Subcutaneous adipose tissue (tissue), 4 donors: ENCODE results near the gene MAPK14. TPM values are rescaled to one million over a fixed set of nuclear protein-coding genes. Genes with fewer than 3 reads are reported as not detected.

Experiments
- CTCF ChIP-seq: fragments of 450-650 bp; IDR thresholded peaks from one replicate; pipeline ENCODE4 v1.5.1; 2016; ENCODE audit warnings: low read depth, mild to moderate bottlenecking, control low read depth, antibody characterized with exemption, moderate library complexity
- total RNA-seq, 4 donors: library from RNA; depleted of rRNA; stranded (reverse); fragments of >200 nt; gene quantifications; one replicate each; pipeline ENCODE4 v1.1.0, GENCODE V29; 2016

Gene MAPK14
- total RNA-seq, 4 donors from 2014 or later: 78.2 to 96.5 (median 88.8) TPM

- no peak for TF ChIP-seq CTCF
Observed at GRCh38 chr6:36142971-36143838, 115.6 kb downstream of the MAPK14 start.

GRCh38 chr6:36145495-36145894 lies 117.9 kb downstream of the MAPK14 start:
- no peak for TF ChIP-seq CTCF

DNA sequence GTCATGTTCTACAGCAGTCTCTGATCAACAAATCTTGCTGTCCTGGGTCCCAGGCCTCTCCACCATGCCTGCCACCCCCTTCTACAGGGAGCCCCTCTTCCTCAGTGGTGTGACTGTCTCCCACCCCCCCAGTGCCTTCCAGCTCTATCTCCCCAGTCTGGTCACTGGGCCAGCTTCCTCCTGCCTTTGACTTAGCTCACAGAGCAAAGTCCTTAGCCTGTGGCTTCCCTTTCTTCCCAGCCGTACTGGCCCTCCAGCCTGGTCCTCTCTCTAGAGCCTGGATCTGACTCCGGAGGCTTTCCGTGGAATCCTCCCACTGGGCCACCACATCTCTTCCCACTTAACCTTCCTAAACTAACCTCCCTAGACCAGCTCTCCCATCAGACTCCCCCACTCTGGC lies 119.7 kb downstream of the MAPK14 start:
- TF ChIP-seq CTCF: no peak

DNA sequence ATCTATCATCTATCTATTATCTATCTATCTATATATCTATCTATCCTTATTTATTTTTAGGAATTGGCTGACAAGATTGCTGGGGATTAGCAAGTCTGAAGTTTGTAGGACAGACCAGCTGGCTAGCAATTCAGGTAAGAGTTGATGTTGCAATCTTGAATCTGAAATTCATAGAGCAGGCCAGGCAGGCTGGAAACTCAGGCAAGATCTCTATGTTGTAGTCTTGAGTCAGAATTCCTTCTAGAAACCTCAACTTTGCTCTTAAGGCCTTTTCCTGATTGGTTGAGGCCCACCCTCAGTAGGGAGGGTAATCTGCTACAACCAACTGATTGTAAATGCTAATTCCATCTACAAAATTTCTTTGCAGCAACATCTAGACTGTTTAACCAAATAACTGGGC lies 121.9 kb downstream of the MAPK14 start:
- no peak for TF ChIP-seq CTCF

DNA sequence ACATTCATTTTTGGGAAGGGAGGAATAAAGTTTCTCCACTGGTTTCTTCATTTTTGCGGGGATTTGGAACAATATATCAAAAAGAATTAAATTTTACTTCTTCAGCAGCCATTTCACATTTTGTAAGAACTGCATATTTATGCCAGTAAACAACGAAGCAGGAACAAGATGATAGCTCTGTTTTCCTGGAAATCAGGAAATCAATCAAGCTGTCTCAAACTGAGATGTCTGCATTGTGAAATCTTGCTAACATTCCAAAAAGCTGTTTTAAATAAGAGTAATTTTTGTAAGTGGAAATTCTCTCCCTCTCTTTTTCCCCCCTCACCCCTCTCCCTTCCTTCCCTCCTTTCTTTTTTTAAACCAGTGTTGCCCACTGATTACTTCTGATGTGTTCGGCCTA lies 122.7 kb downstream of the MAPK14 start:
- TF ChIP-seq CTCF: no peak

DNA sequence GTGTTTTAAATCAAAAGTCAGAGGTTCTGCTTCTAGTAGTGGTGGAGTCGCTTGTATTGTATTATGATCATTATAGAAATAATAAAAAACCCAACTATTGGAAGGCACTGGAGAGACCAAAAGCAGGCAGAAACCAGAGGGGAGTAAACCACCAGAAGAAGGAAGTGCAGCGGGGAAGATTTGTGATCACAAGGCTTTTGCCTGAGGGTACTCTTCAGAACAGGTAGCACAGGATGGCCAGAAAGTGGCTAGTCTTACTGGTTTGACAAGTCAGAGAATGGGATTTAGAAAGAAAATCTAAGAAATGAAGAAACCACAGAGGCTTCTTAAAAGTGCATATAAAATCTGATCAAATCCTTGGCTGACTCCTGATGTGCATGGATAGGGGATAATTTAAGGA lies 126.7 kb downstream of the MAPK14 start:
- TF ChIP-seq CTCF: no peak

- no peak for TF ChIP-seq CTCF
Observed at GRCh38 chr6:36155662-36156061, 128.1 kb downstream of the MAPK14 start.
